Liver (tissue), 9 donors: ENCODE measurements around the gene CBY2. TPM values are rescaled to one million over a fixed set of nuclear protein-coding genes. Genes with fewer than 3 reads are reported as not detected.

ENCODE experiments used
- DNase-seq: peaks from one replicate; pipeline ENCODE4 v3.0.0-alpha.2; 2017; ENCODE audit warnings: low spot score
- H3K27ac ChIP-seq, 2 donors: one replicate each; pipeline ENCODE4 v1.7.0; 2013; ENCODE audit warnings: inconsistent platforms in 2 of 2, low read length in 2 of 2, control low read depth in 1 of 2, low read depth in 1 of 2, mild to moderate bottlenecking in 1 of 2
- H3K27me3 ChIP-seq, 4 donors: one replicate each; pipeline versions ENCODE4 v1.6.1 to v1.7.0; 2013; ENCODE audit warnings: low read length in 3 of 4, inconsistent platforms in 1 of 4, mild to moderate bottlenecking in 1 of 4, moderate library complexity in 1 of 4; ENCODE audit not compliant: control insufficient read depth in 4 of 4, insufficient read depth in 4 of 4
- H3K36me3 ChIP-seq, 4 donors: one replicate each; pipeline versions ENCODE4 v1.6.1 to v1.7.0; 2013; ENCODE audit warnings: low read length in 3 of 4, mild to moderate bottlenecking in 3 of 4, low read depth in 1 of 4, moderate library complexity in 1 of 4; ENCODE audit not compliant: control insufficient read depth in 4 of 4, insufficient read depth in 3 of 4
- H3K4me1 ChIP-seq, 4 donors: one replicate each; pipeline versions ENCODE4 v1.6.1 to v1.7.0; 2013; ENCODE audit warnings: low read length in 3 of 4, mild to moderate bottlenecking in 3 of 4, moderate library complexity in 1 of 4; ENCODE audit not compliant: control insufficient read depth in 4 of 4, insufficient read depth in 4 of 4
- H3K4me3 ChIP-seq, 3 donors: one replicate each; pipeline versions ENCODE4 v1.6.1 to v1.7.0; 2013; ENCODE audit warnings: low read length in 3 of 3, control low read depth in 1 of 3, low read depth in 1 of 3, mild to moderate bottlenecking in 1 of 3
- H3K9ac ChIP-seq, 2 donors: one replicate each; pipeline ENCODE4 v1.7.0; 2013; ENCODE audit warnings: low read length in 2 of 2, mild to moderate bottlenecking in 2 of 2, moderate library complexity in 2 of 2, control low read depth in 1 of 2, low read depth in 1 of 2
- H3K9me3 ChIP-seq, 4 donors: one replicate each; pipeline versions ENCODE4 v1.6.1 to v1.7.0; 2013; ENCODE audit warnings: low read length in 3 of 4; ENCODE audit not compliant: control insufficient read depth in 4 of 4
- ATF3 ChIP-seq: IDR thresholded peaks from 2 replicates; pipeline ENCODE4 v1.6.1; 2016; ENCODE audit warnings: antibody characterized with exemption
- CTCF ChIP-seq: fragments of 150-350 bp; IDR thresholded peaks from 2 replicates; pipeline ENCODE4 v1.5.1; 2017; ENCODE audit warnings: improper control_type of control experiment, low read depth, low read length; ENCODE audit not compliant: missing input control
- EGR1 ChIP-seq, 2 donors: IDR thresholded peaks; 2 replicates each; pipeline ENCODE4 v1.6.1; 2016 to 2018; ENCODE audit warnings: antibody characterized with exemption in 2 of 2, low read depth in 2 of 2
- FOXA1 ChIP-seq: IDR thresholded peaks from 2 replicates; pipeline ENCODE4 v1.6.1; 2016; ENCODE audit warnings: antibody characterized with exemption
- GABPA ChIP-seq, 2 donors: IDR thresholded peaks in 1 of 2; conservative IDR thresholded peaks in 1 of 2; 2 replicates each; pipeline ENCODE4 v1.6.1; 2016; ENCODE audit warnings: antibody characterized with exemption in 2 of 2, mild to moderate bottlenecking in 1 of 2, moderate library complexity in 1 of 2
- HNF4A ChIP-seq, 2 donors: conservative IDR thresholded peaks; 2 replicates each; pipeline ENCODE4 v1.6.1; 2016; ENCODE audit warnings: antibody characterized with exemption in 2 of 2, mild to moderate bottlenecking in 2 of 2
- HNF4G ChIP-seq: IDR thresholded peaks from 2 replicates; pipeline ENCODE4 v1.6.1; 2016; ENCODE audit warnings: antibody characterized with exemption
- JUND ChIP-seq, 2 donors: IDR thresholded peaks; 2 replicates each; pipeline ENCODE4 v1.6.1; 2016; ENCODE audit warnings: antibody characterized with exemption in 2 of 2
- MAX ChIP-seq: IDR thresholded peaks from 2 replicates; pipeline ENCODE4 v1.6.1; 2016; ENCODE audit warnings: antibody characterized with exemption
- NR2F2 ChIP-seq: IDR thresholded peaks from 2 replicates; pipeline ENCODE4 v1.6.1; 2016; ENCODE audit warnings: antibody characterized with exemption
- RAD21 ChIP-seq, 2 donors: IDR thresholded peaks; 2 replicates each; pipeline ENCODE4 v1.6.1; 2016; ENCODE audit warnings: antibody characterized with exemption in 2 of 2, mild to moderate bottlenecking in 2 of 2
- REST ChIP-seq: IDR thresholded peaks from 2 replicates; pipeline ENCODE4 v1.6.1; 2016; ENCODE audit warnings: antibody characterized with exemption, mild to moderate bottlenecking
- RXRA ChIP-seq, 2 donors: IDR thresholded peaks; 2 replicates each; pipeline ENCODE4 v1.6.1; 2017 to 2018; ENCODE audit warnings: antibody characterized with exemption in 2 of 2, mild to moderate bottlenecking in 1 of 2
- SP1 ChIP-seq: IDR thresholded peaks from 2 replicates; pipeline ENCODE4 v1.6.1; 2018; ENCODE audit warnings: antibody characterized with exemption, mild to moderate bottlenecking
- TAF1 ChIP-seq: conservative IDR thresholded peaks from 2 replicates; pipeline ENCODE4 v1.6.1; 2016; ENCODE audit warnings: antibody characterized with exemption, mild to moderate bottlenecking
- YY1 ChIP-seq: IDR thresholded peaks from 2 replicates; pipeline ENCODE4 v1.6.1; 2016; ENCODE audit warnings: antibody characterized with exemption, mild to moderate bottlenecking
- WGBS: extraction: QIAGEN DNeasy Blood & Tissue Kit; methylation state at CpG from one replicate; pipeline ENCODE4 v1.1.7; 2013; 5-methylcytosine and 5-hydroxymethylcytosine counted together
- polyA plus RNA-seq, 2 donors: library from polyadenylated mRNA; stranded (reverse) in 1 of 2; unstranded in 1 of 2; fragments of 200-250 nt in 1 of 2; fragments of >200 nt in 1 of 2; fragmentation: Nextera tagmentation in 1 of 2; extraction: Ambion mirVana in 1 of 2; gene quantifications; one replicate each; pipeline versions ENCODE4 v1.2.1 to v1.2.3, GENCODE V29; 2013 to 2015
- total RNA-seq, 2 donors: library from RNA; depleted of rRNA; stranded (reverse); fragments of >200 nt; gene quantifications; one replicate each; pipeline ENCODE4 v1.2.3, GENCODE V29; 2014
- donor health status: healthy.
- donor health status: healthy.
- donor health status: healthy.
- donor health status: healthy.
- donor health status: healthy.

The CBY2 gene
- total and polyA plus RNA-seq, 4 donors = not detected

- no peak for DNase-seq
- Histone ChIP-seq H3K27me3 (peaks cover 0 to 2% (median 0%) of the 10 kb centered on the region in 4 donors), H3K4me3 (no peak overlapping the region), H3K36me3 (no peaks in the 10 kb centered on the region), H3K4me1 (no peaks in the 10 kb centered on the region), H3K27ac (no peak overlapping the region), H3K9me3 (peaks cover 0 to 5% (median 1%) of the 10 kb centered on the region in 4 donors), H3K9ac (no peak overlapping the region)
- no peak for TF ChIP-seq SP1
- WGBS = 57% methylated on average over 1 of the region's 1 CpG
Observed at GRCh38 chr13:45691667-45692066, 10.5 kb upstream of the CBY2 start.

GRCh38 chr13:45695198-45695730, 6.9 kb upstream of the CBY2 start:
- H3K36me3 ChIP-seq = no peaks in the 10 kb centered on the region
- H3K9me3 ChIP-seq = peaks cover 0 to 5% (median 1%) of the 10 kb centered on the region in 4 donors
- no peak overlapping the region for H3K9ac ChIP-seq
- 55% methylated on average over 5 of the region's 5 CpGs for WGBS
- H3K4me3 ChIP-seq = no peak overlapping the region
- H3K4me1 ChIP-seq = no peaks in the 10 kb centered on the region
- DNase-seq = no peak
- H3K27ac ChIP-seq = no peak overlapping the region
- no peak for TF ChIP-seq JUND (IDR thresholded peaks at IDR 0.05)
- TF ChIP-seq RAD21 (IDR thresholded peaks at IDR 0.05) = no peak
- H3K27me3 ChIP-seq = no peaks in the 10 kb centered on the region

GRCh38 chr13:45696610-45697226, 5.4 kb upstream of the CBY2 start:
- 60% methylated on average over 2 of the region's 2 CpGs for WGBS
- Histone ChIP-seq H3K27ac (no peak overlapping the region), H3K4me1 (no peaks in the 10 kb centered on the region), H3K9ac (no peak overlapping the region), H3K9me3 (peaks cover 0 to 5% (median 1%) of the 10 kb centered on the region in 4 donors), H3K27me3 (no peaks in the 10 kb centered on the region), H3K36me3 (no peaks in the 10 kb centered on the region), H3K4me3 (no peak overlapping the region)
- DNase-seq = no peak
- TF ChIP-seq REST (no peak), ATF3 (no peak), HNF4A (conservative IDR thresholded peaks at IDR 0.05) (no peak), CTCF (no peak), TAF1 (no peak), RAD21 (IDR thresholded peaks at IDR 0.05) (no peak), JUND (IDR thresholded peaks at IDR 0.05) (no peak), FOXA1 (no peak), HNF4G (no peak), GABPA (IDR thresholded peaks at IDR 0.05 in 1 of 2, conservative IDR thresholded peaks at IDR 0.05 in 1 of 2) (no peak), MAX (no peak), NR2F2 (no peak), EGR1 (IDR thresholded peaks at IDR 0.05; ENCODE audit: low read depth in 2 of 2) (no peak), YY1 (no peak), RXRA (IDR thresholded peaks at IDR 0.05) (no peak)
